Cardiac atrium fibroblast (primary cell): ENCODE results near the gene CARD9. TPM values are rescaled to one million over a fixed set of nuclear protein-coding genes. Genes with fewer than 3 reads are reported as not detected.

Source experiments
- total RNA-seq: library from RNA; depleted of rRNA; stranded (reverse); fragments of >200 nt; gene quantifications from 2 replicates; pipeline ENCODE4 v1.2.3, GENCODE V29; 2015

CARD9 gene
- total RNA-seq: under 0.01 and 0.65 TPM in 2 replicates

GRCh38 chr9:136373300-136374182 lies at the start of gene CARD9:
Gene CARD9 (minus strand): TSS chr9:136373669. CDS start chr9:136372078, 1,591 bp downstream.

GRCh38 chr9:136410500-136411287 lies 37.2 kb upstream of the CARD9 start, which contains the start of the genes ENTR1 and PMPCA:
Gene ENTR1 (minus strand): TSS chr9:136410614. CDS start chr9:136410397, 217 bp downstream.
Gene PMPCA (plus strand): TSS chr9:136410658. CDS start chr9:136410669, 11 bp downstream.

GRCh38 chr9:136400038-136400834 lies 26.8 kb upstream of the CARD9 start, which contains the start of gene SNAPC4:
Gene SNAPC4 (minus strand): TSS chr9:136400170. CDS start chr9:136398428, 1,742 bp downstream.

GRCh38 chr9:136363106-136363948 lies 10.1 kb downstream of the CARD9 start, which contains the start of gene DNLZ:
Gene DNLZ (minus strand): TSS chr9:136363744. CDS start chr9:136363714, 30 bp downstream.

GRCh38 chr9:136327304-136327974 lies 46.0 kb downstream of the CARD9 start, which contains the start of gene GPSM1:
Gene GPSM1 (plus strand): TSS chr9:136327539. CDS start chr9:136327696, 157 bp downstream.

Other genes with a start within 250 kb of the CARD9 start
- not detected in 2 replicates for gene LHX3, start 168.5 kb downstream of the CARD9 start, total RNA-seq
- 15.9 and 16.4 TPM in 2 replicates for gene QSOX2, start 127.9 kb downstream of the CARD9 start, total RNA-seq
- gene CCDC187, start 69.6 kb downstream of the CARD9 start, total RNA-seq: not detected in 2 replicates
- gene GPSM1, start 46.1 kb downstream of the CARD9 start, total RNA-seq: 35.8 and 43.7 TPM in 2 replicates
- 4.5 and 11.3 TPM in 2 replicates for gene DNLZ, start 9.9 kb downstream of the CARD9 start, total RNA-seq
- gene SNAPC4, start 26.5 kb upstream of the CARD9 start, total RNA-seq: 6.5 and 8.1 TPM in 2 replicates
- gene ENTR1, start 36.9 kb upstream of the CARD9 start, total RNA-seq: 38.9 and 43.3 TPM in 2 replicates
- gene PMPCA, start 37.0 kb upstream of the CARD9 start, total RNA-seq: 38.5 and 44.6 TPM in 2 replicates
- 6.0 and 8.7 TPM in 2 replicates for gene INPP5E, start 66.2 kb upstream of the CARD9 start, total RNA-seq
- 45.7 and 65.4 TPM in 2 replicates for gene SEC16A, start 109.4 kb upstream of the CARD9 start, total RNA-seq
- gene NOTCH1, start 172.4 kb upstream of the CARD9 start, total RNA-seq: 20.9 and 30.1 TPM in 2 replicates